Smooth muscle cell (in vitro differentiated cells): ENCODE measurements around the gene ZNF275. TPM values are rescaled to one million over a fixed set of nuclear protein-coding genes. Genes with fewer than 3 reads are reported as not detected.

ENCODE experiments used
- DNase-seq: peaks from one replicate; lab custom pipeline; 2025; ENCODE audit not compliant: unreplicated experiment; lab: John Stamatoyannopoulos, UW
- H2AFZ ChIP-seq: fragments of 200-600 bp; sonication (generic); 2 replicates; pipeline ENCODE4 v1.6.0; 2016; ENCODE audit warnings: antibody characterized with exemption, low read depth, mild to moderate bottlenecking
- H3F3A ChIP-seq: fragments of 200-600 bp; sonication (generic); 2 replicates; pipeline ENCODE4 v1.6.0; 2017; ENCODE audit warnings: antibody characterized with exemption, low read depth
- H3K27ac ChIP-seq: fragments of 200-600 bp; sonication (generic); 2 replicates; pipeline ENCODE4 v1.5.1; 2016; ENCODE audit warnings: low read depth, mild to moderate bottlenecking
- H3K27me3 ChIP-seq: fragments of 200-600 bp; sonication (generic); 2 replicates; pipeline ENCODE4 v1.6.1; 2016; ENCODE audit warnings: low read depth, mild to moderate bottlenecking
- H3K36me3 ChIP-seq: fragments of 200-600 bp; sonication (generic); 2 replicates; pipeline ENCODE4 v1.5.1; 2016; ENCODE audit warnings: low read depth
- H3K4me1 ChIP-seq: fragments of 200-600 bp; sonication (generic); 2 replicates; pipeline ENCODE4 v1.5.1; 2016; ENCODE audit warnings: low read depth
- H3K4me2 ChIP-seq: fragments of 200-600 bp; sonication (generic); 2 replicates; pipeline ENCODE4 v1.6.0; 2016; ENCODE audit warnings: mild to moderate bottlenecking
- H3K4me3 ChIP-seq: fragments of 200-600 bp; sonication (generic); 2 replicates; pipeline ENCODE4 v1.5.1; 2016; ENCODE audit warnings: mild to moderate bottlenecking
- H3K79me2 ChIP-seq: fragments of 200-600 bp; sonication (generic); 2 replicates; pipeline ENCODE4 v1.6.0; 2016; ENCODE audit warnings: low read depth, mild to moderate bottlenecking
- H3K9ac ChIP-seq: fragments of 200-600 bp; sonication (generic); 2 replicates; pipeline ENCODE4 v1.6.0; 2016; ENCODE audit warnings: low read depth
- H3K9me3 ChIP-seq: fragments of 200-600 bp; sonication (generic); replicated peaks from 2 replicates; pipeline ENCODE4 v1.5.1; 2016; ENCODE audit warnings: low read depth
- H4K20me1 ChIP-seq: fragments of 200-600 bp; sonication (generic); 2 replicates; pipeline ENCODE4 v1.6.0; 2016; ENCODE audit warnings: low read depth
- CTCF ChIP-seq: fragments of 200-600 bp; sonication (generic); IDR thresholded peaks from 2 replicates; pipeline ENCODE4 v1.5.1; 2017; ENCODE audit warnings: borderline replicate concordance, mild to moderate bottlenecking, antibody characterized with exemption; ENCODE audit not compliant: insufficient read depth, poor library complexity, severe bottlenecking
- WGBS: methylation state at CpG from one replicate; pipeline ENCODE4 v1.1.7; 2016; ENCODE audit warnings: low lambda C conversion rate; 5-methylcytosine and 5-hydroxymethylcytosine counted together
- polyA plus RNA-seq: library from polyadenylated mRNA; unstranded; fragments of >200 nt; fragmentation: Nextera tagmentation; extraction: Ambion mirVana; gene quantifications from 2 replicates; pipeline ENCODE4 v1.2.1, GENCODE V29; 2016
- total RNA-seq: library from RNA; depleted of rRNA; stranded (reverse); fragments of >200 nt; gene quantifications from 2 replicates; pipeline ENCODE4 v1.2.3, GENCODE V29; 2014

ZNF275 gene
- total and polyA plus RNA-seq, 2 experiments from 2014 or later = 9.7 to 17.8 TPM

GRCh38 chrX:153397256-153397960 lies 63.5 kb downstream of the ZNF275 start:
- H3K4me1 ChIP-seq = no peaks in the 10 kb centered on the region
- no peak overlapping the region for H3K27ac ChIP-seq
- no peak overlapping the region for H3K4me2 ChIP-seq
- H2AFZ ChIP-seq = no peak overlapping the region
- no peaks in the 10 kb centered on the region for H3K9me3 ChIP-seq
- 86% methylated on average over 27 of the region's 27 CpGs for WGBS
- no peaks in the 10 kb centered on the region for H3K36me3 ChIP-seq
- H3K27me3 ChIP-seq = no peaks in the 10 kb centered on the region
- no peak for TF ChIP-seq CTCF
- H3K79me2 ChIP-seq = no peaks in the 10 kb centered on the region
- no peak overlapping the region for H3K4me3 ChIP-seq
- no peaks in the 10 kb centered on the region for H4K20me1 ChIP-seq
- DNase-seq = no peak
- no peak overlapping the region for H3K9ac ChIP-seq
- H3F3A ChIP-seq = no peaks in the 10 kb centered on the region

- H3K4me1 ChIP-seq = no peaks in the 10 kb centered on the region
- no peaks in the 10 kb centered on the region for H3K9me3 ChIP-seq
- no peak overlapping the region for H3K4me2 ChIP-seq
- TF ChIP-seq CTCF = no peak
- no peak for DNase-seq
- H3K36me3 ChIP-seq = no peaks in the 10 kb centered on the region
- no peak overlapping the region for H2AFZ ChIP-seq
- WGBS = 92% methylated on average over 17 of the region's 17 CpGs
- H4K20me1 ChIP-seq = no peaks in the 10 kb centered on the region
- H3K9ac ChIP-seq = no peak overlapping the region
- no peaks in the 10 kb centered on the region for H3K27me3 ChIP-seq
- H3K79me2 ChIP-seq = no peaks in the 10 kb centered on the region
- no peak overlapping the region for H3K27ac ChIP-seq
- H3F3A ChIP-seq = no peaks in the 10 kb centered on the region
- H3K4me3 ChIP-seq = no peak overlapping the region
Measured at GRCh38 chrX:153398275-153398960, 64.5 kb downstream of the ZNF275 start.

GRCh38 chrX:153400146-153401132 lies 66.5 kb downstream of the ZNF275 start:
- Histone ChIP-seq H3K9ac (no peak overlapping the region), H3K4me3 (no peak overlapping the region), H2AFZ (no peak overlapping the region), H4K20me1 (no peaks in the 10 kb centered on the region), H3K4me1 (no peaks in the 10 kb centered on the region), H3K36me3 (no peaks in the 10 kb centered on the region), H3K27ac (no peak overlapping the region), H3F3A (no peaks in the 10 kb centered on the region), H3K79me2 (no peaks in the 10 kb centered on the region), H3K27me3 (no peaks in the 10 kb centered on the region), H3K4me2 (no peak overlapping the region), H3K9me3 (no peaks in the 10 kb centered on the region)
- 61% methylated on average over 10 of the region's 60 CpGs for WGBS
- TF ChIP-seq CTCF = peak; percentile 52
- DNase-seq = no peak
